Stromal cell of bone marrow (primary cell): ENCODE results near the gene IGLON5.

ENCODE experiments used
- DNase-seq: peaks from one replicate; pipeline ENCODE4 v3.0.0-alpha.2; 2012; ENCODE audit warnings: low read depth

The IGLON5 gene

GRCh38 chr19:51317968-51318367 lies 6.5 kb downstream of the IGLON5 start:
- DNase-seq: no peak

GRCh38 chr19:51318687-51319648 lies 7.5 kb downstream of the IGLON5 start:
- no peak for DNase-seq

GRCh38 chr19:51319649-51320279 lies 8.3 kb downstream of the IGLON5 start:
- no peak for DNase-seq

- DNase-seq: no peak
Measured at GRCh38 chr19:51320280-51320657, 8.8 kb downstream of the IGLON5 start.

- no peak for DNase-seq
Measured at GRCh38 chr19:51321799-51322198, 10.4 kb downstream of the IGLON5 start.

GRCh38 chr19:51323481-51324166 lies 12.2 kb downstream of the IGLON5 start:
- no peak for DNase-seq

GRCh38 chr19:51324167-51324481 lies 12.7 kb downstream of the IGLON5 start:
- DNase-seq: no peak

GRCh38 chr19:51325161-51325976 lies 13.9 kb downstream of the IGLON5 start:
- DNase-seq: no peak

- no peak for DNase-seq
Measured at GRCh38 chr19:51326216-51327065, 15.0 kb downstream of the IGLON5 start.

GRCh38 chr19:51327066-51328001 lies 15.9 kb downstream of the IGLON5 start:
- no peak for DNase-seq

- no peak for DNase-seq
Measured at GRCh38 chr19:51329411-51329810, 18.0 kb downstream of the IGLON5 start.

GRCh38 chr19:51330366-51330765 lies 18.9 kb downstream of the IGLON5 start:
- no peak for DNase-seq

GRCh38 chr19:51331193-51331592 lies 19.7 kb downstream of the IGLON5 start:
- DNase-seq: no peak

- no peak for DNase-seq
Measured at GRCh38 chr19:51331716-51332115, 20.3 kb downstream of the IGLON5 start.

- no peak for DNase-seq
Measured at GRCh38 chr19:51333836-51334460, 22.5 kb downstream of the IGLON5 start.

- no peak for DNase-seq
Measured at GRCh38 chr19:51337141-51337860, 25.9 kb downstream of the IGLON5 start.

- DNase-seq: no peak
Measured at GRCh38 chr19:51337861-51338562, 26.6 kb downstream of the IGLON5 start.
